ENCODE measurements around the gene ADARB2.

Gene ADARB2

GRCh38 chr10:1495915-1496517, 241.3 kb downstream of the ADARB2 start:
- H3K27ac ChIP-seq (replicated peaks) = no peak overlapping the region
- H3K27me3 ChIP-seq (ENCODE audit: insufficient read depth, poor library complexity, severe bottlenecking) = no peaks in the 10 kb centered on the region
- no peak overlapping the region for H3K4me3 ChIP-seq (replicated peaks; ENCODE audit: insufficient read depth, low read length)
- DNase-seq (ENCODE audit: low read depth in 1 of 2, low spot score in 1 of 2) = no peak
- TF ChIP-seq SPI1 (IDR thresholded peaks at IDR 0.05; ENCODE audit: borderline replicate concordance, low read depth) (no peak), POLR2AphosphoS5 (IDR thresholded peaks at IDR 0.05; ENCODE audit: low read depth) (no peak), GABPA (IDR thresholded peaks at IDR 0.05; ENCODE audit: low read depth) (no peak), REST (IDR thresholded peaks at IDR 0.05; ENCODE audit: insufficient replicate concordance, low read depth) (no peak), CTCF (IDR thresholded peaks at IDR 0.05; ENCODE audit: insufficient read depth, low read length) (no peak)

GRCh38 chr10:1492641-1493040, 244.7 kb downstream of the ADARB2 start:
- DNase-seq (ENCODE audit: low read depth in 1 of 2, low spot score in 1 of 2) = no peak
- Histone ChIP-seq H3K27ac (replicated peaks) (no peak overlapping the region), H3K4me3 (replicated peaks; ENCODE audit: insufficient read depth, low read length) (no peak overlapping the region), H3K27me3 (ENCODE audit: insufficient read depth, poor library complexity, severe bottlenecking) (no peaks in the 10 kb centered on the region)
- TF ChIP-seq POLR2AphosphoS5 (IDR thresholded peaks at IDR 0.05; ENCODE audit: low read depth) (no peak), REST (IDR thresholded peaks at IDR 0.05; ENCODE audit: insufficient replicate concordance, low read depth) (no peak)

GRCh38 chr10:1491901-1492300, 245.4 kb downstream of the ADARB2 start:
- no peak overlapping the region for H3K27ac ChIP-seq (replicated peaks)
- no peak overlapping the region for H3K4me3 ChIP-seq (replicated peaks; ENCODE audit: insufficient read depth, low read length)
- no peaks in the 10 kb centered on the region for H3K27me3 ChIP-seq (ENCODE audit: insufficient read depth, poor library complexity, severe bottlenecking)
- TF ChIP-seq CTCF (IDR thresholded peaks at IDR 0.05; ENCODE audit: insufficient read depth, low read length) (no peak), REST (IDR thresholded peaks at IDR 0.05; ENCODE audit: insufficient replicate concordance, low read depth) (no peak), GABPA (IDR thresholded peaks at IDR 0.05; ENCODE audit: low read depth) (no peak), SPI1 (IDR thresholded peaks at IDR 0.05; ENCODE audit: borderline replicate concordance, low read depth) (no peak), POLR2AphosphoS5 (IDR thresholded peaks at IDR 0.05; ENCODE audit: low read depth) (no peak)
- no peak for DNase-seq (ENCODE audit: low read depth in 1 of 2, low spot score in 1 of 2)

All from HL-60 (cell line).